Activated naive CD4-positive, alpha-beta T cell treated with anti-CD3 and anti-CD28 coated beads, Interleukin-2, amount 50 U/mL, for 24 hours (primary cell): ENCODE measurements around the gene ZKSCAN1.
A peak's percentile ranks its signal among the peaks of the same experiment; 100 is the strongest.

Experiments used
- H3K27ac Mint-ChIP-seq: one replicate; pipeline ENCODE4 v1.8.0; 2021; ENCODE audit warnings: mild to moderate bottlenecking, mixed read lengths
- H3K27me3 Mint-ChIP-seq: one replicate; pipeline ENCODE4 v1.8.0; 2021; ENCODE audit warnings: mixed read lengths
- H3K36me3 Mint-ChIP-seq: one replicate; pipeline ENCODE4 v1.8.0; 2021; ENCODE audit warnings: mixed read lengths
- H3K4me1 Mint-ChIP-seq: one replicate; pipeline ENCODE4 v1.8.0; 2021; ENCODE audit warnings: mixed read lengths
- H3K4me3 Mint-ChIP-seq: one replicate; pipeline ENCODE4 v1.8.0; 2021; ENCODE audit warnings: mild to moderate bottlenecking, mixed read lengths
- H3K9me3 Mint-ChIP-seq: one replicate; pipeline ENCODE4 v1.8.0; 2021; ENCODE audit warnings: mixed read lengths

The ZKSCAN1 gene

GRCh38 chr7:100077205-100077604 is 61.8 kb downstream of the ZKSCAN1 start:
- H3K4me1 Mint-ChIP-seq = peaks cover 29% of the 10 kb centered on the region
- peaks cover 27% of the 10 kb centered on the region for H3K36me3 Mint-ChIP-seq
- H3K4me3 Mint-ChIP-seq = peak overlapping the region; percentile 23
- H3K27ac Mint-ChIP-seq = no peak overlapping the region
- H3K9me3 Mint-ChIP-seq = peaks cover 2% of the 10 kb centered on the region
- no peaks in the 10 kb centered on the region for H3K27me3 Mint-ChIP-seq

DNA sequence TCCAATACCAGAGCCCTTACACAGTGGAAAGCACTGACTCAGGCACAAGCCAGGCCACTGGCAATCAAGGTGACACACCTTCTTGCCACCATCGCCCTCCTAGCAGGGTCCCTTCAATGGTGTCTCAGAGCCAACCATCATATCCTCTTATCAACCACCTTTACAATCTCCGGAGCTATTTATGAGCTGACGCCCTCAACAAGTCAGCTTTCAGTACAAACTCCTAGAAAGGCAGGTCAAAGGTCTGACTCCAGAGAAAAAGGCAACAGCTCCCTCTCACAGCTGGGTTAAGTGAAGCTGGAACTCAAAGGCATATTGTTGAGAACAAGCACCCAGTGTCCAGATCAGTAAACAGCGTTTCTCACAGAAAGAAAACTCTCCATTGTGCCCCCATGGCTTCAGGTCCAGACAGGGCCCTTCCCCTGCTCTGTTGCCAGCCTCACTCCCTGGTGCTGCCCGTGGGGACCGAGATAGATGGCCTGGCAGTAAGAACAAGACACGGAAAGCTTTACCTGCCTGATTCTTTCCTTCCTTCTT is 63.7 kb downstream of the ZKSCAN1 start:
- Mint-ChIP-seq H3K27ac (no peak overlapping the region), H3K27me3 (no peaks in the 10 kb centered on the region), H3K4me3 (peak overlapping the region; percentile 39), H3K4me1 (peaks cover 37% of the 10 kb centered on the region), H3K36me3 (peaks cover 16% of the 10 kb centered on the region), H3K9me3 (no peaks in the 10 kb centered on the region)

- Mint-ChIP-seq H3K4me3 (peak overlapping the region; percentile 94), H3K4me1 (peaks cover 37% of the 10 kb centered on the region), H3K27ac (peak overlapping the region; percentile 86), H3K27me3 (no peaks in the 10 kb centered on the region), H3K9me3 (no peaks in the 10 kb centered on the region), H3K36me3 (peaks cover 7% of the 10 kb centered on the region)
These were observed 65.6 kb downstream of the ZKSCAN1 start for GRCh38 chr7:100080907-100081534.

GRCh38 chr7:100081535-100082102 is 66.2 kb downstream of the ZKSCAN1 start, which contains the start of gene ZNF3:
ZNF3 (minus strand) TSS chr7:100081723; CDS start chr7:100077357, 4,366 bp downstream.
- Mint-ChIP-seq H3K27ac (peak within 1 kb of the TSS; percentile 91), H3K4me1 (peaks cover 37% of the 10 kb centered on the region), H3K36me3 (peaks cover 6% of the 10 kb centered on the region), H3K9me3 (no peaks in the 10 kb centered on the region), H3K27me3 (no peaks in the 10 kb centered on the region), H3K4me3 (peak within 1 kb of the TSS; percentile 94)

DNA sequence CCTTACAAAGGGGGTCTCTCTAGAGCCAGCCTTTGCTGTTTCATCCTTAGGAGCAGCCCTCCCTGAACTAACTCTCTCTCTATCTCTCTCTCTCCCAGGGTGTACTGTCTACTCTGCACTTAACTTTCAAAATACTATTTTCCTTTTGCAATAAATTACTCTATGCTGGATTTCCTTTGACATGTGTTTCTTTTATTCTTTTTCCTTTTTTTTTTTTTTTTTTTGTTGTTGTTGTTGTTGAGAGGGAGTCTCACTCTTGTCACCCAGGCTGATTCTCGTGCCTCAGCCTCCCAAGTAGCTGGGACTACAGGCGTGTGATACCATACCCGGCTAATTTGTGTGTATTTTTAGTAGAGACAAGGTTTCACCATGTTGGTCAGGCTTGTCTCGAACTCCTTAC is 67.6 kb downstream of the ZKSCAN1 start:
- Mint-ChIP-seq H3K4me3 (peak overlapping the region; percentile 94), H3K36me3 (peaks cover 2% of the 10 kb centered on the region), H3K27ac (peak overlapping the region; percentile 62), H3K4me1 (peaks cover 37% of the 10 kb centered on the region), H3K9me3 (no peaks in the 10 kb centered on the region), H3K27me3 (no peaks in the 10 kb centered on the region)

DNA sequence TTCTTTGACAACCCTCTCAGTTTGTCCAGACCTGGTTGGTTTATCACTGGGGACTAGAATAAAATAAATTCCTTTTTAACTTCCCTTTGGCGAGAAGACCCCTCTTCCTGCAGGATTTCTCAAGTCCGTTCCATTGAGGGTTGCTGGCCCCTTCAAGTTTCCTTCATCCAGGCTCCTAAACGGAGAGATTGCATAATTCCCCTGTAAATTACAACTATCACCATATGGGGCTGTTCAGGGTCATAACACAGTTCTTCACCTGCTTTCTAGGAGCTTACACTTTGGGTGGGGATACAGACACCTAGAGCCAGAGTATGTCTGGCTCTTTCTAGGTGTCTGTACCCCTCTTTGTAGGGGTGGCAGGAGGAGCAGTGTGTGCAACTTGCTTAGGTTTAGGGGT is 70.1 kb downstream of the ZKSCAN1 start:
- H3K4me1 Mint-ChIP-seq = peaks cover 39% of the 10 kb centered on the region
- no peaks in the 10 kb centered on the region for H3K9me3 Mint-ChIP-seq
- no peak overlapping the region for H3K4me3 Mint-ChIP-seq
- H3K27ac Mint-ChIP-seq = no peak overlapping the region
- no peaks in the 10 kb centered on the region for H3K27me3 Mint-ChIP-seq
- H3K36me3 Mint-ChIP-seq = peaks cover 2% of the 10 kb centered on the region

DNA sequence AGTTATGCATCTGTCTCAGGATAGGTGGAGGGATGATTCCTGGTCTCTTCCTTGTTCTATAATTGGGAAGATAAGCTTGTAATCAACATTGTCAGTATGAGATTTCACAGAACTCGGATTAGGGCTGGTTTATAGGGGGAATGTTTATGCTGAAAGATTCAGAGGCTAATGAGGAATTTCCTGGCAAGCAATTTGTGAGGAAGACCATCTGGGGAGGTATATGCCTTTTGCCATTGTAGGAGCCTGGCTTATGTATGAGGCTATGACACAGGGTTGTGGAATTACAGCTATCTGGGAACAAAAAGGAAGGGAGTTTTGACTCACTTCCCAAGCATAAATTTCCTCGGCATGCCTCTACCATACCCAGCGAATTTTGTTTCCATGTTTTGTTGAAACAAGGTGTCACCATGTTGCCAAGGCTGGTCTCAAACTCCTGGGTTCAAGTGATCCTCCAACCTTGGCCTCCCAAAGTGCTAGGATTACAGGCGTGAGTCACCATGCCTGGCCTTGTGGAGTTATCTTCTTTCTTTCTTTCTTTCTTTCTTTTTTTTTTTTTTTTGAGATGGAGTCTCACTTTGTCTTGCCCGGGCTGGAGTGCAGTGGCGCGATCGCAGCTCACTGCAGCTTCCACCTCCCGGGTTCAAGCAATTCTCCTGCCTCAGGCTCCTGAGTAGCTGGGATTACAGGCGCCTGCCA is 71.8 kb downstream of the ZKSCAN1 start:
- H3K36me3 Mint-ChIP-seq = peaks cover 2% of the 10 kb centered on the region
- no peaks in the 10 kb centered on the region for H3K9me3 Mint-ChIP-seq
- H3K4me1 Mint-ChIP-seq = peaks cover 34% of the 10 kb centered on the region
- peak overlapping the region; percentile 57 for H3K4me3 Mint-ChIP-seq
- no peaks in the 10 kb centered on the region for H3K27me3 Mint-ChIP-seq
- peak overlapping the region; percentile 94 for H3K27ac Mint-ChIP-seq

- H3K36me3 Mint-ChIP-seq = peaks cover 2% of the 10 kb centered on the region
- peaks cover 26% of the 10 kb centered on the region for H3K4me1 Mint-ChIP-seq
These were observed 72.8 kb downstream of the ZKSCAN1 start for GRCh38 chr7:100088095-100088620.

GRCh38 chr7:100088621-100089457 is 73.4 kb downstream of the ZKSCAN1 start, which contains the start of gene COPS6:
COPS6 (plus strand) TSS chr7:100088969; CDS start chr7:100088991, 22 bp downstream.
- peak within 1 kb of the TSS; percentile 94 for H3K27ac Mint-ChIP-seq
- H3K4me3 Mint-ChIP-seq = peak within 1 kb of the TSS; percentile 94
- peaks cover 2% of the 10 kb centered on the region for H3K36me3 Mint-ChIP-seq
- H3K4me1 Mint-ChIP-seq = peaks cover 26% of the 10 kb centered on the region
- no peaks in the 10 kb centered on the region for H3K27me3 Mint-ChIP-seq
- H3K9me3 Mint-ChIP-seq = no peaks in the 10 kb centered on the region

More at GRCh38 chr7:100088095-100088620, 72.8 kb downstream of the ZKSCAN1 start:
- Mint-ChIP-seq H3K9me3 (no peaks in the 10 kb centered on the region), H3K27me3 (no peaks in the 10 kb centered on the region), H3K27ac (peak overlapping the region; percentile 94), H3K4me3 (peak overlapping the region; percentile 94)

- peaks cover 26% of the 10 kb centered on the region for H3K4me1 Mint-ChIP-seq
- H3K36me3 Mint-ChIP-seq = peaks cover 2% of the 10 kb centered on the region
- peak overlapping the region; percentile 94 for H3K27ac Mint-ChIP-seq
- peak overlapping the region; percentile 94 for H3K4me3 Mint-ChIP-seq
- no peaks in the 10 kb centered on the region for H3K27me3 Mint-ChIP-seq
- H3K9me3 Mint-ChIP-seq = no peaks in the 10 kb centered on the region
These were observed 74.2 kb downstream of the ZKSCAN1 start for GRCh38 chr7:100089458-100090196.

GRCh38 chr7:100090527-100091410 is 75.4 kb downstream of the ZKSCAN1 start:
- H3K4me1 Mint-ChIP-seq = peaks cover 33% of the 10 kb centered on the region
- no peaks in the 10 kb centered on the region for H3K27me3 Mint-ChIP-seq
- H3K27ac Mint-ChIP-seq = peak overlapping the region; percentile 19
- no peaks in the 10 kb centered on the region for H3K9me3 Mint-ChIP-seq
- H3K36me3 Mint-ChIP-seq = peaks cover 6% of the 10 kb centered on the region
- peak overlapping the region; percentile 39 for H3K4me3 Mint-ChIP-seq
